ENCODE measurements around the gene CERKL.
A peak's percentile ranks its signal among the peaks of the same experiment; 100 is the strongest.

CERKL gene

GRCh38 chr2:181574321-181574720 is 82.6 kb downstream of the CERKL start:
- Histone ChIP-seq H3K4me3 (ENCODE audit: low read length, poor library complexity, severe bottlenecking) (no peak overlapping the region), H3K9me2 (replicated peaks; ENCODE audit: low read depth, low read length) (no peaks in the 10 kb centered on the region), H2AFZ (ENCODE audit: low read length) (no peak overlapping the region), H3K79me2 (ENCODE audit: insufficient read depth, low read length) (no peaks in the 10 kb centered on the region), H3K36me3 (ENCODE audit: insufficient read depth, low read length) (no peaks in the 10 kb centered on the region), H3K27me3 (ENCODE audit: insufficient read depth, low read length, poor library complexity, severe bottlenecking) (no peaks in the 10 kb centered on the region), H3K9me3 (ENCODE audit: insufficient read depth, low read depth, low read length) (no peaks in the 10 kb centered on the region), H3F3A (ENCODE audit: low read depth) (no peaks in the 10 kb centered on the region), H3K4me2 (ENCODE audit: low read depth, low read length, poor library complexity, severe bottlenecking) (no peak overlapping the region), H3K9ac (ENCODE audit: low read depth, low read length, poor library complexity, severe bottlenecking) (no peak overlapping the region), H4K20me1 (ENCODE audit: insufficient read depth, low read length, poor library complexity, severe bottlenecking) (no peaks in the 10 kb centered on the region), H3K4me1 (ENCODE audit: insufficient read depth, low read length, poor library complexity, severe bottlenecking) (peaks cover 12% of the 10 kb centered on the region)
- TF ChIP-seq CTCF (conservative IDR thresholded peaks at IDR 0.05; ENCODE audit: low read length) = no peak
- TF ChIP-seq EZH2phosphoT487 (IDR thresholded peaks at IDR 0.05; ENCODE audit: borderline replicate concordance) = no peak

GRCh38 chr2:181573140-181573736 is 83.7 kb downstream of the CERKL start:
- no peak for TF ChIP-seq EZH2phosphoT487 (IDR thresholded peaks at IDR 0.05; ENCODE audit: borderline replicate concordance)
- TF ChIP-seq CTCF (conservative IDR thresholded peaks at IDR 0.05; ENCODE audit: low read length) = peak; percentile 79
- H3K4me3 ChIP-seq (ENCODE audit: low read length, poor library complexity, severe bottlenecking) = no peak overlapping the region

DNA sequence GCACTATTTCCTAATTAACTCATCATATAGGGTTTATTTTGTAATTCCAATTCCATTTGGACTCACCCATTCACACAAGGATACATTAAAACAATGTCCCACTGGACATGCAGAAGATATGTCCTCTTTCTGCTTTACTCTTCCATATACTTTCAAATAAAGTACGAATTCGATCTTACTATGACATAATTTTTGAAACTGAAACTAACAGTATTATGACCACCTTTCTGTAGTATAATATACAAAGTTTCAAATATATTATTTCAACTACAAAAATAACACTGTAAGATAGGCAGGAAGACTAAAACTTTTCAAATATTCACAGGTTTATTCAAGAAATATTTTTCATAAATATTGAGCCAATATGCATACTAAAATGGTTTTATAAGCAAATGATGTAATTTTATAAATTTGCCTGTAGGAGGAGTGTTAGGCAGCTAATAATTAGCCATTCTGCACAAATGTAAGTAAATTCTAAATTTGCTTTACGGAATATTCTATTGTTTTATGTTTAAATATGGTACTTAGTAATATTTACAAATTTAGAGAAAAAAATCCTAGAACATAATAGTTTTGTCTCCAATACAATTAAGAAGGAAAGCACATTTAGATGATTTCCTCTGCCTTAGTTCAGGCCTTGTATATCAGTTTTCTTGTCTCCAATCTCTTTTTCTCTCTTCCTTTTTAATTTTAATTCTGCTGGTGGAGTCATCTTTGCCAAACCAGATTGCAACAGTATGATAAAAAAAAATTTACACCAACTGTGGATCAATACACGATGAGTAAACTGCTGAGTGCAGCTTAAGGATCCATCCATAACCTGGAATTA is 85.9 kb downstream of the CERKL start:
- Histone ChIP-seq H3K9me3 (ENCODE audit: insufficient read depth, low read depth, low read length) (no peaks in the 10 kb centered on the region), H3K9me2 (replicated peaks; ENCODE audit: low read depth, low read length) (no peaks in the 10 kb centered on the region), H2AFZ (ENCODE audit: low read length) (peak overlapping the region; percentile 86), H3K9ac (ENCODE audit: low read depth, low read length, poor library complexity, severe bottlenecking) (peak overlapping the region; percentile 47), H3K4me1 (ENCODE audit: insufficient read depth, low read length, poor library complexity, severe bottlenecking) (peaks cover 12% of the 10 kb centered on the region), H3K4me2 (ENCODE audit: low read depth, low read length, poor library complexity, severe bottlenecking) (peak overlapping the region; percentile 71), H3K27me3 (ENCODE audit: insufficient read depth, low read length, poor library complexity, severe bottlenecking) (no peaks in the 10 kb centered on the region), H3K4me3 (ENCODE audit: low read length, poor library complexity, severe bottlenecking) (peak overlapping the region; percentile 69), H3K36me3 (ENCODE audit: insufficient read depth, low read length) (no peaks in the 10 kb centered on the region), H3K79me2 (ENCODE audit: insufficient read depth, low read length) (no peaks in the 10 kb centered on the region), H4K20me1 (ENCODE audit: insufficient read depth, low read length, poor library complexity, severe bottlenecking) (no peaks in the 10 kb centered on the region), H3F3A (ENCODE audit: low read depth) (no peaks in the 10 kb centered on the region)
- TF ChIP-seq CTCF (conservative IDR thresholded peaks at IDR 0.05; ENCODE audit: low read length) = peak; percentile 73
- TF ChIP-seq EZH2phosphoT487 (IDR thresholded peaks at IDR 0.05; ENCODE audit: borderline replicate concordance) = no peak

More at GRCh38 chr2:181573140-181573736, 83.7 kb downstream of the CERKL start:
- Histone ChIP-seq H3K9me2 (replicated peaks; ENCODE audit: low read depth, low read length) (no peaks in the 10 kb centered on the region), H3F3A (ENCODE audit: low read depth) (no peaks in the 10 kb centered on the region), H3K27me3 (ENCODE audit: insufficient read depth, low read length, poor library complexity, severe bottlenecking) (no peaks in the 10 kb centered on the region), H3K36me3 (ENCODE audit: insufficient read depth, low read length) (no peaks in the 10 kb centered on the region), H3K79me2 (ENCODE audit: insufficient read depth, low read length) (no peaks in the 10 kb centered on the region), H2AFZ (ENCODE audit: low read length) (no peak overlapping the region), H3K4me2 (ENCODE audit: low read depth, low read length, poor library complexity, severe bottlenecking) (no peak overlapping the region), H4K20me1 (ENCODE audit: insufficient read depth, low read length, poor library complexity, severe bottlenecking) (no peaks in the 10 kb centered on the region), H3K4me1 (ENCODE audit: insufficient read depth, low read length, poor library complexity, severe bottlenecking) (peaks cover 12% of the 10 kb centered on the region), H3K9ac (ENCODE audit: low read depth, low read length, poor library complexity, severe bottlenecking) (no peak overlapping the region), H3K9me3 (ENCODE audit: insufficient read depth, low read depth, low read length) (no peaks in the 10 kb centered on the region)

Data from Loucy (cell line).